ENCODE results near the gene PSMC3. TPM values are rescaled to one million over a fixed set of nuclear protein-coding genes. Genes with fewer than 3 reads are reported as not detected.

The PSMC3 gene
- total and polyA plus RNA-seq, 2 of the 13 experiments (the other 11 are each of a cell fraction or from before 2014, with no cell fraction given) = 75.8 to 214 TPM

DNA sequence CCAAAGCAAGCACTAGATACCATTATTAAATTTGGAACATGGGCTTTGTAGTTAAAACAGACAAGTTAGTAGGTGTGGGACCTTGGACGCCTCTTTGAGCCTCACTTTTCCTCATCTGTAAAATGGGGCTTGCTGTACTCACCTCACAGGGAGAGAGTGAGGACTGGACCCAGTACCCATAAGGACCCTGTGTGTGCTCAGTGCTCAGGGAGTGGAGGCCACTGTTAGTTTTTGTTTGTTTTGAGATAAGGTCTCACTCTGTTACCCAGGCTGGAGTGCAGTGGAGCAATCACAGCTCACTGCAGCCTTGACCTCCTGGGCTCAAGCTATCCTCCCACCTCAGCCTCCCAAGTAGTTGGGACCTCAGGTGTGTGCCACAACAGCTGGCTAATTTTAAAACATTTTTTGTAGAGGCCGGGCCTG, 13.8 kb upstream of the PSMC3 start (continued):
- TF ChIP-seq ZNF784 (CRISPR knock-in tag; IDR thresholded peaks at IDR 0.05; ENCODE audit: borderline replicate concordance) = peak; percentile 100
- TF ChIP-seq MEF2D (CRISPR knock-in tag; IDR thresholded peaks at IDR 0.05) = no peak
- TF ChIP-seq POLR2AphosphoS2 (IDR thresholded peaks at IDR 0.05; ENCODE audit: low read depth, low read length) = no peak
- TF ChIP-seq ARID5B (CRISPR knock-in tag; IDR thresholded peaks at IDR 0.05) = no peak
- TF ChIP-seq, protein P1, sequence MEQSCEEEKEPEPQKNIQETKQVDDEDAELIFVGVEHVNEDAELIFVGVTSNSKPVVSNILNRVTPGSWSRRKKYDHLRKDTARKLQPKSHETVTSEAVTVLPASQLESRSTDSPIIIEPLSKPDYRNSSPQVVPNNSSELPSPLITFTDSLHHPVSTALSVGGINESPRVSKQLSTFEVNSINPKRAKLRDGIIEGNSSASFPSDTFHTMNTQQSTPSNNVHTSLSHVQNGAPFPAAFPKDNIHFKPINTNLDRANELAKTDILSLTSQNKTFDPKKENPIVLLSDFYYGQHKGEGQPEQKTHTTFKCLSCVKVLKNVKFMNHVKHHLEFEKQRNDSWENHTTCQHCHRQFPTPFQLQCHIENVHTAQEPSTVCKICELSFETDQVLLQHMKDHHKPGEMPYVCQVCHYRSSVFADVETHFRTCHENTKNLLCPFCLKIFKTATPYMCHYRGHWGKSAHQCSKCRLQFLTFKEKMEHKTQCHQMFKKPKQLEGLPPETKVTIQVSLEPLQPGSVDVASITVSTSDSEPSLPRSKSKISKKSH (CRISPR knock-in tag; IDR thresholded peaks at IDR 0.05; ENCODE audit: borderline replicate concordance) = no peak
- no peak for TF ChIP-seq YEATS4 (CRISPR knock-in tag; IDR thresholded peaks at IDR 0.05; ENCODE audit: borderline replicate concordance)
- 0 out of 2 replicates have a peak, but pooled peaks have one; percentile 29 for TF ChIP-seq HNF4G (IDR thresholded peaks at IDR 0.05; ENCODE audit: borderline replicate concordance, low read depth, low read length)
- TF ChIP-seq HNF4G (CRISPR knock-in tag; IDR thresholded peaks at IDR 0.05; ENCODE audit: borderline replicate concordance, low read depth) = no peak
- TF ChIP-seq NCOR1 (IDR thresholded peaks at IDR 0.05; ENCODE audit: borderline replicate concordance, low read length) = peak; percentile 28; the same call in 1 of the 2 replicates
- no peak for TF ChIP-seq MXI1 (IDR thresholded peaks at IDR 0.05; ENCODE audit: borderline replicate concordance, low read depth, low read length)
- TF ChIP-seq ZNF546 (CRISPR knock-in tag; conservative IDR thresholded peaks at IDR 0.05) = no peak
- no peak for TF ChIP-seq KDM2A (CRISPR knock-in tag; IDR thresholded peaks at IDR 0.05; ENCODE audit: borderline replicate concordance, low read depth)
- TF ChIP-seq GTF2F1 (IDR thresholded peaks at IDR 0.05; ENCODE audit: low read length) = no peak
- no peak for TF ChIP-seq ZSCAN22 (CRISPR knock-in tag; IDR thresholded peaks at IDR 0.05)
- TF ChIP-seq ZBTB39 (CRISPR knock-in tag; IDR thresholded peaks at IDR 0.05) = no peak
- TF ChIP-seq CEBPZ (IDR thresholded peaks at IDR 0.05; ENCODE audit: low read length) = no peak
- no peak for TF ChIP-seq FOXP1 (IDR thresholded peaks at IDR 0.05)
- no peak for TF ChIP-seq FOXP1 (CRISPR knock-in tag; IDR thresholded peaks at IDR 0.05)
- no peak for TF ChIP-seq MED13 (CRISPR knock-in tag; IDR thresholded peaks at IDR 0.05)
- TF ChIP-seq ZNF230 (CRISPR knock-in tag; IDR thresholded peaks at IDR 0.05) = no peak
